Measurements from ENCODE around the gene ABCA2. TPM values are rescaled to one million over a fixed set of nuclear protein-coding genes. Genes with fewer than 3 reads are reported as not detected.
A peak's percentile ranks its signal among the peaks of the same experiment; 100 is the strongest.

Gene ABCA2
- total and polyA plus RNA-seq, 2 experiments from 2014 or later, result 7.0 to 16.0 TPM

GRCh38 chr9:136962163-136962562, 65.9 kb downstream of the ABCA2 start (continued):
- no peak for TF ChIP-seq ETS1 (IDR thresholded peaks at IDR 0.05)

- TF ChIP-seq ZNF462 (CRISPR knock-in tag; IDR thresholded peaks at IDR 0.05) (no peak), CREB1 (CRISPR knock-in tag; IDR thresholded peaks at IDR 0.05; ENCODE audit: low read depth) (no peak), REST (IDR thresholded peaks at IDR 0.05; ENCODE audit: unreplicated experiment) (no peak), POLR2AphosphoS5 (IDR thresholded peaks at IDR 0.05; ENCODE audit: low read depth) (no peak), CTCF (conservative IDR thresholded peaks at IDR 0.05; ENCODE audit: low read depth in 2 of 2) (no peak), EZH2 (IDR thresholded peaks at IDR 0.05; ENCODE audit: low read depth, unreplicated experiment) (no peak), STAT1 (IDR thresholded peaks at IDR 0.05; ENCODE audit: unreplicated experiment) (no peak), ZNF114 (CRISPR knock-in tag; IDR thresholded peaks at IDR 0.05) (no peak), EZH2phosphoT487 (IDR thresholded peaks at IDR 0.05; ENCODE audit: unreplicated experiment) (no peak)
- H3K27me3 Mint-ChIP-seq (ENCODE audit: insufficient read depth, low read depth, poor library complexity), result peaks cover 7% of the 10 kb centered on the region
- H3K27ac Mint-ChIP-seq, result no peak overlapping the region
- DNase-seq (ENCODE audit: low spot score) (no peak), ATAC-seq (peak; percentile 20)
- Histone ChIP-seq H3K4me2 (no peak overlapping the region), H3F3A (replicated peaks; ENCODE audit: low read depth) (no peaks in the 10 kb centered on the region), H4K20me1 (replicated peaks; ENCODE audit: insufficient read depth) (no peaks in the 10 kb centered on the region), H3K9me2 (ENCODE audit: insufficient read depth) (0 out of 2 replicates have a peak, but pooled peaks cover 3% of the 10 kb centered on the region), H3K79me2 (replicated peaks; ENCODE audit: insufficient read depth) (no peaks in the 10 kb centered on the region), H3K27me3 (ENCODE audit: insufficient read depth) (no peaks in the 10 kb centered on the region), H3K4me3 (no peak overlapping the region), H2AFZ (no peak overlapping the region), H3K27ac (ENCODE audit: low read depth) (no peak overlapping the region), H3K36me3 (ENCODE audit: insufficient read depth) (no peaks in the 10 kb centered on the region), H3K4me1 (ENCODE audit: insufficient read depth) (peaks cover 9% of the 10 kb centered on the region)
- H3K4me1 Mint-ChIP-seq, result peaks cover 9% of the 10 kb centered on the region
- H3K9me3 Mint-ChIP-seq, result peaks cover 4% of the 10 kb centered on the region; the same call in 2 of the 3 replicates
- H3K36me3 Mint-ChIP-seq (ENCODE audit: low read depth), result no peaks in the 10 kb centered on the region; the same call in 2 of the 3 replicates
- no peak overlapping the region for H3K4me3 Mint-ChIP-seq
These were observed 66.6 kb downstream of the ABCA2 start for GRCh38 chr9:136961279-136962065.
